ENCODE data around the gene PROSER2.

- TF ChIP-seq EZH2 (IDR thresholded peaks at IDR 0.05; ENCODE audit: insufficient read depth, poor library complexity, severe bottlenecking) = no peak
- no peak for TF ChIP-seq EZH2phosphoT487 (IDR thresholded peaks at IDR 0.05; ENCODE audit: insufficient read depth, low read depth)
Observed at GRCh38 chr10:11861811-11862428, 38.8 kb downstream of the PROSER2 start.

Measured in GM23248 (cell line).